ENCODE measurements around the gene KLHL3.

- TF ChIP-seq CTCF (IDR thresholded peaks at IDR 0.05) (no peak), POLR2A (IDR thresholded peaks at IDR 0.05) (no peak)
These were observed 128.1 kb downstream of the KLHL3 start for GRCh38 chr5:137607771-137608170.
